H1 (cell line): Measurements from ENCODE around the gene NQO2. TPM values are rescaled to one million over a fixed set of nuclear protein-coding genes. Genes with fewer than 3 reads are reported as not detected.
"Not testable (repeated sequence)": the region's sequence is repeated elsewhere in the genome, so short reads cannot be mapped to it uniquely, and the experiment has no call there.

Experiments
- CTCF ChIA-PET: fragments of 300-600 bp; sonication (Branson Sonifier 250); formaldehyde crosslinking; loops from one replicate; lab custom pipeline; 2021; ENCODE audit not compliant: partially characterized antibody; lab: Charles Lee
- POLR2A ChIA-PET: fragments of 300-600 bp; sonication (Branson Sonifier 250); formaldehyde crosslinking; loops from one replicate; lab custom pipeline; 2021; ENCODE audit warnings: inconsistent platforms; ENCODE audit not compliant: partially characterized antibody; lab: Charles Lee
- DNase-seq, 2 experiments: peaks; one replicate each; pipeline versions ENCODE4 v3.0.0 to v3.0.0-alpha.2; 2010 to 2022; ENCODE audit warnings: low spot score in 2 of 2, low read depth in 1 of 2, mixed read lengths in 1 of 2
- FAIRE-seq: peaks from 2 replicates; lab custom pipeline; 2011; peaks lifted over from hg19 to GRCh38; lab: Jason Lieb, UNC
- H2AFZ ChIP-seq: 2 replicates; pipeline ENCODE4 v1.8.1; 2012; ENCODE audit warnings: low read length, inconsistent platforms
- H2AK5ac ChIP-seq: 2 replicates; pipeline ENCODE4 v1.6.1; 2013; ENCODE audit warnings: low read depth, low read length
- H2BK120ac ChIP-seq: replicated peaks from 2 replicates; pipeline ENCODE3; 2013; ENCODE audit warnings: low read depth, low read length, inconsistent platforms
- H2BK12ac ChIP-seq: 2 replicates; pipeline ENCODE4 v1.6.1; 2013; ENCODE audit warnings: low read depth, low read length
- H2BK15ac ChIP-seq: 2 replicates; pipeline ENCODE4 v1.6.1; 2013; ENCODE audit warnings: low read length
- H2BK20ac ChIP-seq: 2 replicates; pipeline ENCODE4 v1.6.1; 2013; ENCODE audit warnings: low read length
- H2BK5ac ChIP-seq: 2 replicates; pipeline ENCODE4 v1.6.1; 2013; ENCODE audit warnings: low read depth, low read length
- H3K14ac ChIP-seq: 2 replicates; pipeline ENCODE4 v1.6.1; 2013; ENCODE audit warnings: inconsistent platforms; ENCODE audit not compliant: insufficient read length
- H3K18ac ChIP-seq: 2 replicates; pipeline ENCODE4 v1.6.1; 2013; ENCODE audit warnings: low read length; ENCODE audit errors: extremely low read depth
- H3K23ac ChIP-seq: 2 replicates; pipeline ENCODE4 v1.6.1; 2013; ENCODE audit warnings: inconsistent platforms; ENCODE audit not compliant: insufficient read length
- H3K23me2 ChIP-seq: 2 replicates; pipeline ENCODE4 v1.6.1; 2013; ENCODE audit warnings: low read depth, low read length
- H3K27ac ChIP-seq: 2 replicates; pipeline ENCODE4 v1.6.1; 2011; ENCODE audit warnings: low read depth, low read length, inconsistent platforms
- H3K27me3 ChIP-seq, 4 experiments: replicated peaks in 1 of 4; 1 replicate in 1 of 4; 2 replicates in 3 of 4; pipeline versions ENCODE4 v1.6.1 to v1.8.1; 2011 to 2013; ENCODE audit warnings: low read length in 3 of 4, mild to moderate bottlenecking in 3 of 4, inconsistent platforms in 2 of 4, mixed read lengths in 2 of 4, moderate library complexity in 1 of 4; ENCODE audit not compliant: control insufficient read depth in 3 of 4, insufficient read depth in 3 of 4; ENCODE audit errors: extremely low read depth in 1 of 4
- H3K36me3 ChIP-seq, 4 experiments: 2 replicates each; pipeline versions ENCODE4 v1.6.1 to v1.8.1; 2011 to 2013; ENCODE audit warnings: mild to moderate bottlenecking in 4 of 4, low read length in 3 of 4, moderate library complexity in 2 of 4, control low read depth in 1 of 4, inconsistent platforms in 1 of 4; ENCODE audit not compliant: insufficient read depth in 4 of 4, control insufficient read depth in 2 of 4
- H3K4ac ChIP-seq: replicated peaks from 2 replicates; pipeline ENCODE3; 2013; ENCODE audit warnings: low read length, low read depth, mixed read lengths, inconsistent platforms; ENCODE audit not compliant: insufficient read length
- H3K4me1 ChIP-seq, 4 experiments: replicated peaks in 1 of 4; 1 replicate in 1 of 4; 2 replicates in 3 of 4; pipeline versions ENCODE4 v1.6.1 to v1.8.1; 2011 to 2013; ENCODE audit warnings: low read length in 3 of 4, inconsistent platforms in 2 of 4, mixed read lengths in 1 of 4; ENCODE audit not compliant: insufficient read depth in 4 of 4, control insufficient read depth in 3 of 4
- H3K4me2 ChIP-seq, 2 experiments: 2 replicates each; pipeline versions ENCODE4 v1.6.1 to v1.8.1; 2011 to 2013; ENCODE audit warnings: low read depth in 2 of 2, low read length in 2 of 2, control low read depth in 1 of 2, inconsistent platforms in 1 of 2, mild to moderate bottlenecking in 1 of 2; ENCODE audit not compliant: insufficient read depth in 1 of 2
- H3K4me3 ChIP-seq, 4 experiments: fragments of 200-600, 300-600 bp in 1 of 4; sonication (generic), shearing (Covaris generic), sonication (Bioruptor Twin) in 1 of 4; 2 replicates each; pipeline versions ENCODE4 v1.5.1 to v1.8.1; 2011 to 2016; ENCODE audit warnings: low read length in 4 of 4, low read depth in 3 of 4, control low read depth in 2 of 4, inconsistent platforms in 2 of 4, mild to moderate bottlenecking in 2 of 4, mixed read lengths in 1 of 4, moderate library complexity in 1 of 4; ENCODE audit not compliant: insufficient read depth in 2 of 4; ENCODE audit errors: extremely low read depth in 1 of 4
- H3K56ac ChIP-seq: replicated peaks from 2 replicates; pipeline ENCODE3; 2013; ENCODE audit warnings: low read depth, mild to moderate bottlenecking, mixed read lengths, low read length, inconsistent platforms; ENCODE audit not compliant: insufficient read length
- H3K79me1 ChIP-seq: 2 replicates; pipeline ENCODE4 v1.6.1; 2013; ENCODE audit warnings: low read depth, low read length, control low read depth
- H3K79me2 ChIP-seq, 2 experiments: 2 replicates each; pipeline versions ENCODE4 v1.6.1 to v1.8.1; 2012 to 2013; ENCODE audit warnings: low read length in 2 of 2, mild to moderate bottlenecking in 2 of 2, inconsistent platforms in 1 of 2; ENCODE audit not compliant: insufficient read depth in 2 of 2, control insufficient read depth in 1 of 2
- H3K9ac ChIP-seq, 4 experiments: replicated peaks in 1 of 4; 1 replicate in 1 of 4; 2 replicates in 3 of 4; pipeline versions ENCODE4 v1.6.1 to v1.8.1; 2011 to 2013; ENCODE audit warnings: low read depth in 3 of 4, low read length in 3 of 4, control low read depth in 2 of 4, mild to moderate bottlenecking in 2 of 4, moderate library complexity in 2 of 4, inconsistent platforms in 1 of 4; ENCODE audit errors: extremely low read depth in 1 of 4
- H3K9me3 ChIP-seq, 2 experiments: 2 replicates each; pipeline versions ENCODE4 v1.6.1 to v1.8.1; 2012 to 2013; ENCODE audit warnings: mild to moderate bottlenecking in 2 of 2, moderate library complexity in 2 of 2, control low read depth in 1 of 2, inconsistent platforms in 1 of 2, low read depth in 1 of 2, low read length in 1 of 2, mixed read lengths in 1 of 2; ENCODE audit not compliant: insufficient read depth in 2 of 2
- H4K20me1 ChIP-seq, 2 experiments: replicated peaks in 1 of 2; 2 replicates each; pipeline versions ENCODE3 to v1.8.1; 2011 to 2013; ENCODE audit warnings: inconsistent platforms in 2 of 2, low read length in 2 of 2, mild to moderate bottlenecking in 1 of 2; ENCODE audit not compliant: insufficient read depth in 2 of 2, control insufficient read depth in 1 of 2
- H4K5ac ChIP-seq: 2 replicates; pipeline ENCODE4 v1.6.1; 2013; ENCODE audit warnings: low read length, low read depth, mixed read lengths, inconsistent platforms; ENCODE audit not compliant: insufficient read length
- H4K8ac ChIP-seq: 2 replicates; pipeline ENCODE4 v1.8.0; 2013; ENCODE audit warnings: mild to moderate bottlenecking, moderate library complexity, low read length, inconsistent platforms; ENCODE audit not compliant: insufficient read depth; ENCODE audit errors: extremely low read depth
- H4K91ac ChIP-seq: replicated peaks from 2 replicates; pipeline ENCODE3; 2013; ENCODE audit warnings: low read length, mixed read lengths, inconsistent platforms; ENCODE audit not compliant: insufficient read length
- RNF2 ChIP-seq: fragments of 200-900, 300-1000 bp; sonication (generic); IDR thresholded peaks from 2 replicates; pipeline ENCODE4 v1.7.1; 2016; ENCODE audit warnings: borderline replicate concordance, low read depth, mild to moderate bottlenecking, antibody characterized with exemption, low read length; ENCODE audit not compliant: poor library complexity, severe bottlenecking; ENCODE audit errors: missing control alignments
- SIRT6 ChIP-seq: IDR thresholded peaks from one replicate; pipeline ENCODE4 v1.7.1; 2012; ENCODE audit warnings: low read length, inconsistent platforms
- ZNF274 ChIP-seq: IDR thresholded peaks from 2 replicates; pipeline ENCODE4 v1.7.0; 2012; ENCODE audit warnings: low read length, borderline replicate concordance; ENCODE audit errors: extremely low read depth
- WGBS, 2 experiments: shearing (Covaris generic) in 1 of 2; methylation state at CpG; one replicate each; pipeline versions ENCODE4 v1.1.6 to v1.1.7; 2013 to 2015; ENCODE audit warnings: low lambda C conversion rate in 2 of 2, mixed read lengths in 2 of 2, inconsistent platforms in 1 of 2, low coverage in 1 of 2, missing lambda C conversion rate in 1 of 2; ENCODE audit not compliant: insufficient replicate concordance in 2 of 2, insufficient coverage in 1 of 2, insufficient read length in 1 of 2; ENCODE audit errors: extremely low coverage in 1 of 2, missing lambda C conversion rate in 1 of 2; 5-methylcytosine and 5-hydroxymethylcytosine counted together
- polyA plus RNA-seq, 7 experiments: library from polyadenylated mRNA; depleted of rRNA in 3 of 7; stranded (reverse) in 5 of 7; unstranded in 2 of 7; fragments of >200 nt in 5 of 7; fragments of 200-250 nt in 2 of 7; gene quantifications; 1 replicate in 5 of 7; 2 replicates in 1 of 7; 4 replicates in 1 of 7; pipeline versions ENCODE4 v1.2.1 to v1.2.3, GENCODE V29; 2011 to 2013; ENCODE audit warnings: missing spikeins in 2 of 7, mixed read lengths in 2 of 7
- total RNA-seq: library from RNA; stranded (reverse); fragmentation: NEBNext Ultra II Directional; extraction: Animal tissue kit (Norgen Biotek cat#: 25700); gene quantifications from 2 replicates; pipeline ENCODE4 v1.2.1, GENCODE V29; 2021

NQO2 gene
- total and polyA plus RNA-seq, 2 of the 8 experiments (the other 6 are each of a cell fraction or from before 2014, with no cell fraction given): 135 to 168 TPM

DNA sequence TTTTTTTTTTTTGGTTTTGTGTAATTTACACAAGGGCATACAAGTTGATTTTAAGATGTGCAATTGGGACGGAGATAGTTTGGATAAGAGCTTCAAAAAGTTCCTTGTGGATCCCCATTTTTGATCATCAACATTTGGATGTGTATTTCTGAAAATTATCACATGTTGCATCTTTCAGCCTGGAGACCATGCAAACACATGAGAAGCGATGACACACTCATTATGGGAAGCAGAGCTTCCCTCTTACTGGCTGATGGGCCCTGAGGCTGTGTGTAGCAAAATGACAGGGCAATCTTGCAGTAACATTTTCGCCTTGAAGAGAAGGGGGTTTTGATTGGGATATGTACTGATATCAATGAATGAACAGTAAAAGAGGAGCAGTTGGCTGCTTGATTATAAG lies 46.6 kb downstream of the NQO2 start (continued):
- TF ChIP-seq ZNF274 (no peak), SIRT6 (no peak), RNF2 (no peak)

DNA sequence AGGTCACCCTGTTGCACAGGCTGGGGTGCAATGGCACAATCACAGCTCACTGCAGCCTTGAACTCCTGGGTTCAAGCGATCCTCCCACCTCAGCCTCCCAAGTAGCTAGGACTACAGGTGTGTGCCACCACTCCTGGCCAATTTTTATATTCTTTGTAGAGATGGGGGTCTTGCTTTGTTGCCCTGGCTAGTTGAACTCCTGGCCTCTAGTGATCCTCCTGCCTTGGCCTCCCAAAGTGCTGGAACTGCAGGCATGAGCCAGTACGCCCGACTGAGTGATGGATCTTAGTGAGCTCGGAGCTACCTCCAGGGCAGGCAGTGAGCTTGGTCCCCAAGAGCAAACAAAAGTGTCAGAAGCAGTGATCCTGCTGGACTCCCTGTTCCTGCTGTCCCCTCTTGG lies 48.3 kb downstream of the NQO2 start:
- not testable (repeated sequence) for H4K8ac ChIP-seq, H4K91ac ChIP-seq, FAIRE-seq, H3K14ac ChIP-seq, H2AK5ac ChIP-seq, H4K20me1 ChIP-seq, H2BK15ac ChIP-seq, H3K27ac ChIP-seq, H3K23ac ChIP-seq, H3K4me3 ChIP-seq, H2BK20ac ChIP-seq, H3K27me3 ChIP-seq, H3K4ac ChIP-seq, H3K4me2 ChIP-seq, H3K23me2 ChIP-seq, H3K9me3 ChIP-seq, H3K4me1 ChIP-seq, H3K79me1 ChIP-seq, DNase-seq, H3K79me2 ChIP-seq, H3K18ac ChIP-seq, H4K5ac ChIP-seq, H2BK120ac ChIP-seq, H2AFZ ChIP-seq, H2BK5ac ChIP-seq, H3K36me3 ChIP-seq, H3K56ac ChIP-seq, H2BK12ac ChIP-seq, H3K9ac ChIP-seq
- ChIA-PET CTCF (interaction anchor here (1.0 to 1.8 kb wide), 4 partner anchors 8 to 206 kb away, joined by 3 to 5 read pairs (median 3); no protein-coding TSS in a partner anchor), POLR2A (interaction anchor here (1.0 to 2.3 kb wide), 2 partner anchors 21 to 49 kb away, joined by 5 to 6 read pairs; no protein-coding TSS in a partner anchor)
- 96% methylated on average over 4 of the region's 4 CpGs; no CpG with 5 or more reads in 1 of the 2 experiments for WGBS, 2 experiments
